GM18873 (cell line): Measurements from ENCODE around the gene SLC19A1.
"Not testable (repeated sequence)": the region's sequence is repeated elsewhere in the genome, so short reads cannot be mapped to it uniquely, and the experiment has no call there.

ENCODE experiments used
- ATAC-seq: cut with Tn5 transposase; IDR thresholded peaks from one replicate; pipeline ENCODE4 v1.9.1; 2021; ENCODE audit warnings: mild to moderate bottlenecking, moderate library complexity, moderate number of reproducible peaks; ENCODE audit not compliant: unreplicated experiment, low FRiP score

SLC19A1 gene

DNA sequence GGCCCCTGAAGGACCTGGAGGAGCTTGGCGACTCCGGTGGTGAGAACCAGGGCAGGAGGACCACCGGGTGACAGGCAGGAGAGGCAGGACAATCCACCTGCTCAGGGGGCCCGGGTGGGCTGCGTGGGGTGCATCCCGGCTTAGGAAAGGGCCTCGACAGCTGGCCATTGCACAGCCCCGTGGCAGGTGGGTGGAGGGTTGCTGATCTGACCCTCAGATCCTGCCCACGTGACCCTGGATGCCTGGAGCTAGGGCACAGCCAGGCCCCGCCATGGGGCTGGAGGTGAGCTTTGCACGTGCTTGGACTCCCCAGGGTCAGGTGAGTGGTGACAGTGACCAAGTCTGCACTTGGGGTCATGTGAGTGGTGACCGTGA is 35.5 kb upstream of the SLC19A1 start:
- ATAC-seq = no peak

DNA sequence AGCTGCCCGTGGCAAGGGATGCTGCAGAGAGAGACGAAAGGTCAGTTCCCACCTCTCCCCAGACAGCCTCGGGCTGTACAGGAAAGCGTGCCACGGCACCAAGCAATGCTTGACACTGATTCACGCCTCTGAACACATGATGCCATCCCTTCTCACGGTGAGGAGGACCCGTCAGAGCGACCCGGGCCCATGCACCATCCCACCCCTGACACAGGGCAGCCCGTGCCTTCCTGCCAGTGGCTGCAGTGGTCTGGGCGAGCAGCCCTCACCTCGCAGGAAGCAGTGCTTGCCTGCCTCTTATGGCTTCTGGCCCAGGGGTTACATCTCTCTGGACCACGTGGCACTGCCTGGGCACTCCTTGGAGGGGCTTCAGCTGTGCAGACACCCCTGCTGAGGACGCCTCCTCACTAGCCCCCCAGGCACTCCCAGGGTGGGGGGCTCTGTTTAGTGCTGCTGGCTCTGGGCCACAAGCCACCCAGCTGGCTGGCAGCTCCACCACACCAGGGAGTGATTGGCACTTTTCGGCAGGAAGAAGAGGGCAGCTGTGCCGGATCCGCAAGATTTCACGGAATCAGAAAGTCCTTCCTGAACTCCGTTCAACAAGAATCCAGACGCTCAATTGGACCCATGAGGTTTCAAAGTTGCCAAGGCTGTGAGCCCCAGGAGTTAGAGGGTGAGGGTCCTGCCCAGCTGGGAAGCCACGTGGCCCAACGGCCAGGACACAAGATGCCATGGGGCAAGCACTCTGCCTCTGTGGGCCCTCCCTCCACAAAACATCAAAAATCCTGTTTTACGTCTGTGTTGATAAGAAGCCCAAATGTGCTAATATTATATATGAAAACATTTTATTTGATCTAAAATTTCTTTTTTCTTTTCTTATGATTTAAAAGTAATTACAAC is 34.8 kb upstream of the SLC19A1 start:
- no peak for ATAC-seq

DNA sequence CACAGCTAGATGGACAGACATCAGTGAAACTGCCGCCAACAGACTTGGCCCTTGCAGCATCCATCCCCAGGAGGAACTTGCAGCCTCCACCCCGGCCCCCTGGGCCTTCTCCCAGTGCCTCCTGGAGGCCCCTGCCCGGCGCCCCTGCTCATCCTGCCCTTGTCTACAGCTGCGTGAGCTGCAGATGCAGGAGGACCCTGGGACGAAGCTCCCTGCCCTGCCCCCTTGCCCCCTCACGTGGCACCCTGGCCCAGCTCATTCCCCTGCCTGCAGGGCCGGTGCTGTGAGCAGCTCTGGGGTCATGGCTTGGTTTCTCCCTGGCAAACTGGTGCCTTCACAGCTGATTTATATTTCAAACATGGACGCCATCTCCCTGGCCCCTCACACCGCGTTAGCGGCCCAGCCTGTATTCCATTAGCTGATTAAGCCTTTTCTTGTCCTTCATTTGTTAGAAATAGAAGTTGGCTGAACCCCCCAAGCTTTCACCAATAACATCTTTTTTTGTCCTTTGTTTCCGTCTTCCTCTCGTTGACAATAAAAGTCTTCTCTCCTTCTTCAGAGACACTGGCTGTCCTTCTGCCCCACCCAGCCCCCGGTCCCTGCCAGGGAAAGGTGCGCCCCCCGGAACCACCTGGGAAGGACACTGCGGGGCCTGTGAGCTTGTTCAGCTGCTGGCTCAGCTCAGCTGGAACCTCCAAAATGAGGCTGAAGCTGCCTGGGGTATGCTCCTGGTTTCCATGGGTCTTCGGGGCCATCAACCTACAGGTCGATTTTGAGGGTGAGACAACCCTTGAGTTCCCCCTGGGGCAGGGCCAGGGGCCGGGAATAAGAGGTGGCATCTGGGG is 34.0 kb upstream of the SLC19A1 start:
- no peak for ATAC-seq

DNA sequence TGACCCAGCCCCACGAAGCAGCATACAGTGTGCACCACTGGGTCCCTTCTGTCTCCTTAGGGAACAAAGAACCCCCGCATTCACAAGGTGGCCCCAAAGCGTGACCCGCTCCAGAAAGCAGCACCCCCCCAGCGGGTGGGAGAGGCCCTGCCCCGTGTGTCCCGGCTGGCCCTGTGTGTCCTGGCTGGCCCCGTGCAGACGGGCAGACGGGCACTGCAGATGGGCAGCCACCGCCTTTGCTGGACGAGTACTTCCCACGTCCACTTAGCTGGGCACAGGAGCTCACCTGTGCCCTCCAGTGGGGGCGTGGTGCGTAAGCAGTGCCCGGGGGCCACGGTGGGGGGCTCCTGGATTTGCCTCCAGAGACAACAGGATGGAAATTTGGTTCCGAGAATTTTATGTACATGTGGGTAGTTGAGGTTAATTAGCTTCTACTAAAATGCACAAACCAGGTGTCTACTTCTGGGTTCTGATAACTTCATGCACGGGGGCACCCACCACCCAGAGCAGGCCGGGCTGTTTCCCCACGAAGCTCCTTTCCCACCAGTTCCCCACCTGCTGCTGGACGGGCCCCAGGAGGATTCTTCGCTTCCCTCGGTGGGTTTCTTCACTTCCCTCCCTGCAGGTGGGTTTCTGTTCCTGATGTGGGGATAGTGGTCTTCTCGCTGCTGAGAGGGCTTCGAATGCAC is 33.2 kb upstream of the SLC19A1 start:
- no peak for ATAC-seq

DNA sequence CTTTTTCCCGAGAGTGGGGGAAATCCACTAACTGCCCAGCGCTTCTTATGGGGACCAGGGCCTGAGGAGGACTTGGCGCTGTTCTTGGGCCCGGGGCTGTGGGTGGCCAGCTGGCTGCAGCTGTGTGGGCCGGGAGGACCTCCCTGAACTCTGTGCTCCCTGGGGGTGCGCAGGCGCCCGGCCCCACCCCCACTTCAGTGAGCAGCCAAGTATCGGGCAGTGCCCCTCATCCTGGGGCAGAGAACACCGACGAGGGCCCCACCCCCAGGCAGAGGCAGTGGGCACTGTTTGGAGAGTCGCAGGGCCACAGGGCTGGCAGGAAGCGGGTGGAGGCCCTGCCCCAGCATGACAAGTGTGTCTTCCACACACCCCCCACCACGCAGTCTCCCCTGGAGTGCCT is 32.5 kb upstream of the SLC19A1 start:
- ATAC-seq = no peak

DNA sequence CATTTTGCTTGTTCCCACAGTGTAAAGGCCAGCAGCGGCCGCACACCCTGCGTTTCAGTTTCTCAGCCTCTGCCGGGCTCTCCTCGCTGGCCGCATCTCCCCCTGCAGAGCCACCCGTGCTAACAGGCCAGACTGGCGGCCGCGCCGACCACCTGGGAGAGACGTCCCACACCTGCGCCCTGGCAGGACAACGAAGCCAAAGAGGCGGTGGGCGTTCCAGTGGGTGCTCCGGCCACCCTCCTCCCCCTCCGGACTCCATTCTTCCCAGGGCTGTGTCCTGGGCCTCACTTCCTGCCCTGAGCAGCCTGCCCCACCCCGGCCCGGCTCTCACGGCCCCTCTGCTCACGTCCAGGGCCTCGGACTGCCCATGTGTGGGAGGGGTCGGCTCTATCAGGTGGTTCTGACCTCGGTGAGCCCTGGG is 31.9 kb upstream of the SLC19A1 start:
- no peak for ATAC-seq

DNA sequence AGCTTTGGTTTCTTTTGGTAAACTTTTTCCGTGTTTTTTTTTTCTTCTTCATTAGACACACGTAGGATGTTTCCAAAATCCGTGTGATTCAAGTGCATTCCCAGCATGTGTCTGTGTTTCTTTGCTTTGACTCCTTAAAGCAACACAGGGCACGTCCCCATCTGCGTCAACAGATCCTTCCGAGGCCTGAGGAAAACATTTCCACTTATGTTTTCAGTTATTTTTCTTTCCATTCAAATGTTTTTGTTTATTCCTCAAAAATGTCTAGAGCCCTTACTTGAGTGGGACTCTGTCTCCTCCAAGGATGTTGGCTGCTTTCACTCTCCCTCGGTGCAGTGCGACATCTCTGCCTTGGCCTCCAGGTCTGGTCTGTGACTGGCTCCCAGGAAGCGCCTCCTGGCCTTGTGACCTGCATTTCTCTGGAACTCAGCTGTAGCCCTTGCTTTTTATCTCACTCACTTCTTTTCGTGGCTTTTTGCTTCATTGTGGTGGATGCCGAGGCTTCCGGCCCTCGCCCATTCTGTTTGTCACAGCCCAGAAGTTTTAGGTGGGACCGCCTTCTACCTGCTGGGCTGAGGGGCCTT is 31.3 kb upstream of the SLC19A1 start:
- no peak for ATAC-seq

DNA sequence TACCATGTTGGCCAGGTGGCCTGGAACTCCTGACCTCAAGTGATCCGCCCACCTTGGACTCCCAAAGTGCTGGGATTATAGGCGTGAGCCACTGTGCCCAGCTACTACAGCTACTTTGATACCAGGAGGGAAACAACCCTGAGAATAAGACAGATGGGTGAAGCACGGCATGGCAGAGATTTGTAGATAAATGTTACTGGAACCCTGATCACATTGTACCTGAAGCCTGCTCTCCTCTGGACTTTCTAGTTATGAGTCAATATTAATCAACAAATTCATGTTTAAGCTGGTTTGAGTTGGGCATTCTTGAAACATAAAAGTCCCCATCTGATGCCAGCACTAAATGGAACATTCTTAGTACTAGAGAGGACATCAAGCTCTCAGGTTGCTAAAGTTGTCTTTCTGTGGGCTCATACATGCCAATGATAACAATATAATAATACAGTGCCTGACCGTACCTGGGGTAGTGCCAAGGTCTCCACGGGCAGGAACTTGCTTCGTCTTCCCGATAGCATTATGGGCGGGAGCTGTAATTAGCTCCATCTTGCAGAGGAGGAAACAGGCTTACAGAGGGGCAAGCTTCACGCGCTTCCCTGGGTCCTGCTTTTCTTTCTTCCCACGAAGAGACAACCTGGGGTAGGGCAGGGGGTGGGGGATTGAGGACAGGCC is 30.7 kb upstream of the SLC19A1 start:
- no peak for ATAC-seq

DNA sequence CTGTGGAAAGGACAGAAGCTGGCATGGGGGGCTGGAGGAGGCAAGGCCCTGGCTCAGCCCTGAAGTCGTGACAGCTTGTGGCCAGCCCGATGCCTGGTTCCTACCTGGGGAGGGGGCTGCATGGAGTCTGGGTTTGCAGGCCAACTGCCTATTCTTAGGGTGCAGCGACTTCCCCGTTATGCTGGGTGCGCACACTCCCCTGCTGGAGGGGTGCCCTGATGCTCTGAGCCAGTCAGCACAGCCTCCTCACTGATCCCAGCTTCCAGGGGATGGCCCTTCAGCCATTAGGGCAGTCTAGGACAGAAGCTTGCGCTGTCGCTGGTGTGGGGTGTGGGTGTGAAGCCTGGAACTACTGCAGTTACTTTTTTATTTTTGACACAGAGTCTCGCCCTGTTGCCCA is 30.0 kb upstream of the SLC19A1 start:
- no peak for ATAC-seq

DNA sequence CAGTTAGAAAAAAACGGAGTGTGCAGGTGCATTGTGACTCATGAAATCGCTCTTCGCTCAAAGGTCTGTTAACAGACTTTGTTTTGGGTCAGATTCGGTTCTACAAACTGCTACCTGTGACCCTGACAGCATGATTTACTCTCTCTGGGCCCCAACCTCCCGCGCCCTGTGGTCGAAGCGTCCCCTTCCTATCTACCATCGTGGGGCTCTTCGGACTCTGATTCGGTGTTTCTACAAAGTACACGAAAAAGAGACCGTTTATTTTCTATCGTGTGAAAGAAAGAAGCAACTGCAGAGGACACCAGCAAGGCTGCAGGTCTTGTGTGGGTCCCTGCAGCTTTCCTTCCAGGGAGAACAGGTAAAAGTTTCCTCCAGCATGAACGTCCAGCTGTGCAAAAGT is 29.4 kb upstream of the SLC19A1 start:
- no peak for ATAC-seq

DNA sequence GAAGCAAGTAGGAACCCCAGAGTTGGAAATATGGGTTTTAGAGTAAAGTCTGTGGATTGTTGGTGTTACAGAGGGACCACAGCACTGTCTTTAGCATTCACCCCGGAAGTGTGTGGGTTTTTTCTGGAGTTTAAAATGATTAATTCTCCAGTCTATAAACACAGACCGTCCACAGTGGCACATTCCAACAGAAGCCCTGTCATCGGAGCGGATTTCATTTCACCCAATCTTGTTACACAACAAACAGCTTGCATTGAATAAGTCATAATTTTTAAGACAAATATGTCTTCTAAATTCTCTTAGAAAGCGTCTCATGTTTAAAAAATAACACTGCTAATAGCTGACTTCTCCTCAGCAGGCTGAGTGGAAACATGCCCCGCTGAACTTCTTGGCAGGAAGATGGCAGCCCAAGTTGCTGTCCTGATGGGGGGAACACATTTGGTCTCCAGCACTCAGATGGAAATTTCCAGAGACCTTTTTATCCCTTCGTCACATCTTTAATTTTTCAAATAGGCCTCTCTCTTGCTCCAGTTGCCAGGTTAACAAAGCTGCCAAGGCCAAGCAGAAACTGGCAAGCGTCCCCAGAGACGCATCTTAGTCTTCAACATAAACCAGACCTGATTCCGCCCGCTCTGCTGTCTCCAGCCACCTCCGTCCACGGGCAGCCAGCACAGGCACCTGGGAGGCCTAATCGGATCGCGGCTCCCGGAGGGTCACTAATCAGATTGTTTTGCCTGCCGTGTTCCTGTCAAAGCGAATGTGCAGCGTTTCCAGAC is 28.8 kb upstream of the SLC19A1 start:
- ATAC-seq = no peak

DNA sequence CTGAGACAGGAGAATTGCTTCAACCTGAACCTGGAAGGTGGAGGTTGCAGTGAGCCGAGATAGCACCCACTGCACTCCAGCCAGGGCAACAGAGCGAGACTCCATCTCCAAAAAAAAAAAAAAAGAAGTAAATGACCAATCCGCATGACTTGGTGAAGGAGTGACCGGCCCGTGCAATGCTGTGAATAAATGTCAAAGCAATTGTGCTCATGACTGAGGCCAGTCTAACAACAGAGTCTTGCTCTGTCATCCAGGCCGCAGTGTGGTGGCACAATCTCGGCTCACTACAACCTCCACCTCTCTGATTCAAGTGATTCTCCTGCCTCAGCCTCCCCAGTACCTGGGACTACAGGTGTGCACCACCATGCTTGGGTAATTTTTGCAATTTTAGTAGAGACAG is 27.8 kb upstream of the SLC19A1 start:
- ATAC-seq = no peak

DNA sequence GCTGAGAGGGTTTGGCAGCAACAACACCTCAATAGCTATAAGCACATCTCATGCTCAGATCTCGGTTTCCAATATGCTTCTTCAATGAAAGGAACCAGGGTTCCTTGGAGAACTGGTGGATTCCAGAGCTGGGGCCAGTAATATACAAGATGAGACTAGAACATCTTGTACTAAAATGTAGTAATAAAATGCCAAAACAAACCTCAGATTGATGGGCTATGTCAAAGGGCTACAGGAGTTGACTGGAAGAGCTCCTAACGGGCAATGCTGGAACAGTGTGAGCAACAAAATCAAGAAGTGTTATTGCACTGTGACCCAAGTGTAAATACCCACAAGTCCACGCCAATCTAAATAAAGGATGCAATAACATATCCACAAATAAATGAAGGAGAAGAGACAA is 26.1 kb upstream of the SLC19A1 start:
- ATAC-seq = no peak

DNA sequence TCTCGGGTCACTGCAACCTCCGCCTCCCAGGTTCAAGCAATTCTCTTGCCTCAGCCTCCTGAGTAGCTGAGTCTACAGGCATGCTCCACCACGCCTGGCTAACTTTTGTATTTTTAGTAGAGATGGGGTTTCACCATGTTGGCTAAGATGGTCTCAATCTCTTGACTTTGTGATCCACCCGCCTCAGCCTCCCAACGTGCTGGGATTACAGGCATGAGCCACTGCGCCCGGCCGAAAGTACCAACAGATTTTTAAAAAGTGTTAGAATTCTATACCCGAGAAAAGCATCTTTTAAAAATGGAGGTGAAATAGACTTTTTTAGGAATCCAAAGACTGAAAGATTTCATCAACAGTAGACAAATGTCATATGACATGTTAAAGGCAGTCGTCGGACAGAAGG is 21.9 kb upstream of the SLC19A1 start:
- ATAC-seq = not testable (repeated sequence)

DNA sequence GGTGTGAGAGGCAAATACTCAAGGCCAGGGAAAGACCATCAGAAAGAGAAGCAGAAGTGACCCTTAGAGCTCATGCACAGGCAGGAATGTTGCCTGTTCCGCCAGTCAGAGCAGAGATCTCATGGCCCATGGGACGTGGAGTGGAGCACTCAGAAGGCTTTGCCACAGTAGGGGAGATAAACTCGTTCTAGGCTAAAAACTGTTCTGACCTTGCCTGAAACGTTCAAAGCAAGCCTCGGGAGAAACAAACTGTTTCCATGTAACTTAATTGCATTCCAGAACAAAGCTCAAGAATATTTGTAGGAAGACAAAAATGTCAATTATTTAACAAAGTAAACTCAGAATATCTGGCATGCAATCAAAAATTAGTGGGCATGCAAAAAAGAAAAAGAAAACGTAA is 20.7 kb upstream of the SLC19A1 start:
- no peak for ATAC-seq

DNA sequence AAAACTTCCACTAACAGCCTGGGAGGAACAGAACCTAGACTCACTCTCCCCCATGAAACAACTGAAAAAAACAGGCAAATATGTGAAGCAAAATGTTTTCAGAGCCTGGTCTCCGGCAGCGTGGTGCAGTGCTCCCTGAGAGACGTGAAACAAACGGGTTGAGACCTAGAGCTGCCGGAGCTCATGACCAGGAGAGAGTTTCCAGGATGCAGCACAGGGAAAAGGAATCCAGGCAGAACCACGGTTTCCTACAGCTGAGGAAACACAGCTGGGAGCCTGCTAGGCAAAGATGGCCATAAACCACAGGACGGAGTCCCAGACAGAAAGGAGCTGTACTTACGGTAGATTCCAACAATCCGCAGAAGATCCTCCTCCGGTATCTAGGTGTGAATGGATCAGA is 20.2 kb upstream of the SLC19A1 start:
- ATAC-seq = no peak

DNA sequence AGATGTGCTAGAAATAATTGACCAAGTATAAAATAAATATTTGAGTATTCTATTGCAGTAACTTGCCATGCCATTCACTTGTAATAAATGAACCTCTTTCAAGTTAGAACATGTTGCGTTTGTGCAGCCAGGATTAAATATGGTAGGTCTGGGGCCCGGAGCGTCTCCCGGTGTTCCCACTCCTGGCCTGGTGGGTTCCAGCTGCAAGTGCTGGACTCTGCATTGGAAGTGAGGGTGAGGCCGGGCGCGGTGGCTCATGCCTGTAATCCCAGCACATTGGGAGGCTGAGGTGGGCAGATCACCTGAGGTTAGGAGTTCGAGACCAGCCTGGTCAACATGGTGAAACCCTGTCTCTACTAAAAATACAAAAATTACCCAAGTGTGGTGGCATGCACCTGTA is 19.0 kb upstream of the SLC19A1 start:
- not testable (repeated sequence) for ATAC-seq

DNA sequence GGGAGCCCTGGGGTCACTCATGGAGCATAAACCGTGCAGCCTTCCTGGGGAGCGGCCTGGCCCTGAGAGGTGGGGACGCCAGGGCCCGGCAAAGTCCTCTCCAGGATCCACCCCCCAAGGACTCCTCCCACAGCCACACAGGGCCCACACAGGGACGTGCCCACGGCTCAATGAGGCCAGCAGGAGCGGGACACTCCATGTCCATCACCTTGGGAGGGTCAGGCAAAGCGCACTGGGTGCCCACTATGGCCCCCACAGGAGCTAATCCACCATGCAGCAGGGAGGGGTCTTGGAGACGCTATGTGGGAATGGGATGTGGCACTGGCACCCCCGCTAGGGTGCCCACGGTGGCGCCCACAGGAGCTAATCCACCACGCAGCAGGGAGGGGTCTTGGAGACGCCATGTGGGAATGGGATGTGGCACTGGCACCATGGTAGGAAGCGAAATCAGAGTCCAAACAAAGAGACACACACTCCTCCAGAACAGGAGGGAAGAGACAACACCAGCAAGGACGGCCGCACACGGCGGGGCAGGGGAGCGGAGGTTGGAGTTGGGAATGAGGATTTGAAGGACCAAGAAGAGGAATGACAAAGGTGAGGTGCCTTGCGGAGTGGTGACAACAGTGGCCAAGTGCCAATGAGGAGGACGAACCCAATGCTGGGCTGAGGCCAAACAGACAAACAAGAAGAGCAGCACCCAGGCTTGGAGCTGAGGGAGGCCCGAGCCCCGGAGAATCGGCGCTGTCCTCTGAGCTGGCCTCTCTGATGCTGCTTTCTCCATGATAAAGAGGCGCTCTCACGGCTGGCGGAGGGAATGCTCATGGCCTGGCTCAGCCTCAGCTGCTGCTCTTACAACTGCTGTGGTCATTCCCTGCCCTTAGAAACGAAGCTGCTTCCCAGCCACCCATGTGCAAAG is 18.1 kb upstream of the SLC19A1 start:
- ATAC-seq = no peak
